Naive thymus-derived CD8-positive, alpha-beta T cell (primary cell): Measurements from ENCODE around the gene PCDH12. TPM values are rescaled to one million over a fixed set of nuclear protein-coding genes. Genes with fewer than 3 reads are reported as not detected.

Source experiments
- ATAC-seq, 2 donors: fragments of 150-1000 bp; cut with Tn5 transposase in 1 of 2; sonication (Bioruptor Pico), chemical (Tn5 transposase) in 1 of 2; 1 replicate in 1 of 2; 2 replicates in 1 of 2; pipeline ENCODE4 v1.10.0; 2021; ENCODE audit warnings: mild to moderate bottlenecking in 2 of 2, moderate library complexity in 2 of 2
- POLR2A ChIA-PET: fragments of 350-600 bp; sonication (Branson Sonifier 250); formaldehyde crosslinking; loops from one replicate; lab custom pipeline; 2021; ENCODE audit warnings: antibody characterized with exemption; lab: Charles Lee
- DNase-seq, 10 donors: peaks; one replicate each; pipeline versions ENCODE4 v3.0.0 to v3.0.0-alpha.2; 2020 to 2022
- H3K27ac Mint-ChIP-seq, 10 donors: one replicate each; pipeline ENCODE4 v1.8.0; 2020 to 2022; ENCODE audit warnings: mild to moderate bottlenecking in 10 of 10, mixed read lengths in 10 of 10, moderate library complexity in 4 of 10, inconsistent platforms in 1 of 10
- H3K27me3 Mint-ChIP-seq, 5 donors: one replicate each; pipeline ENCODE4 v1.8.0; 2021 to 2022; ENCODE audit warnings: mixed read lengths in 5 of 5
- H3K36me3 Mint-ChIP-seq, 3 donors: one replicate each; pipeline ENCODE4 v1.8.0; 2020 to 2022; ENCODE audit warnings: mixed read lengths in 3 of 3, mild to moderate bottlenecking in 2 of 3, inconsistent platforms in 1 of 3
- H3K4me1 Mint-ChIP-seq, 4 donors: one replicate each; pipeline ENCODE4 v1.8.0; 2021 to 2022; ENCODE audit warnings: mixed read lengths in 4 of 4
- H3K4me3 Mint-ChIP-seq, 10 donors: one replicate each; pipeline ENCODE4 v1.8.0; 2020 to 2022; ENCODE audit warnings: mild to moderate bottlenecking in 10 of 10, mixed read lengths in 10 of 10, moderate library complexity in 6 of 10, inconsistent platforms in 1 of 10
- H3K9me3 Mint-ChIP-seq, 9 donors: one replicate each; pipeline ENCODE4 v1.8.0; 2020 to 2022; ENCODE audit warnings: mixed read lengths in 9 of 9, mild to moderate bottlenecking in 3 of 9, inconsistent platforms in 1 of 9, moderate library complexity in 1 of 9
- polyA plus RNA-seq, 3 donors: library from polyadenylated mRNA; unstranded; fragments of 300-500 nt; fragmentation: Illumina TruSeq; gene quantifications; one replicate each; pipeline ENCODE4 v1.2.3, GENCODE V29; 2021
- total RNA-seq, 8 experiments: library from RNA in 2 of 8; stranded (reverse) in 2 of 8; gene quantifications; one replicate each; pipeline ENCODE4 v1.2.3 and lab custom pipeline; 2021 to 2026

PCDH12 gene
- total and polyA plus RNA-seq, 5 experiments from 2014 or later: 0.07 to 0.21 (median 0.07) TPM; not detected in 2

DNA sequence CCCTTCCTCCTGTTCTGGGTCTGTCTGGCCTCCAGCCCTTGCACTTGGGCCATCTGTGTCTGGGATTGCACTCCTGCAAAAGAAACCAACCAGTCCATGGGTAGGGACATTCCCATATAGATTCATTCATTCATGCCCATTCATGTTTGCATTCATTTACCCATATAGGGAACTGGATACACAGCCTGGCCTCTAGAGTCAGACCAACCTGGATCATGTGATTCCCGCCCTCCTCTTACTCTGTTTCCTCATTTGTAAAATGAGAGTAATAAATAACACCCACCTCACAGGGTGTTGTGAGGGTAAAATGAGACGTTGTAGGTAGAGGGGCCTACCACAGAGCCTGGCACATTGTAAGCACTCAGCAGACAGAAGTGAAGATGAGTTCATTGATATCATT, 8.5 kb downstream of the PCDH12 start:
- peak overlapping the region in 1 of 10 donors; percentile 57 for H3K27ac Mint-ChIP-seq
- H3K36me3 Mint-ChIP-seq: no peaks in the 10 kb centered on the region
- H3K27me3 Mint-ChIP-seq: no peaks in the 10 kb centered on the region
- POLR2A ChIA-PET: interaction anchor here (0.7 to 1.8 kb wide), 2 partner anchors 11 to 267 kb away, joined by 3 to 6 read pairs; no protein-coding TSS in a partner anchor
- H3K9me3 Mint-ChIP-seq: no peaks in the 10 kb centered on the region
- no peak for ATAC-seq
- H3K4me3 Mint-ChIP-seq: no peak overlapping the region
- no peak for DNase-seq
- peaks cover 8 to 15% (median 12%) of the 10 kb centered on the region in 4 donors for H3K4me1 Mint-ChIP-seq

DNA sequence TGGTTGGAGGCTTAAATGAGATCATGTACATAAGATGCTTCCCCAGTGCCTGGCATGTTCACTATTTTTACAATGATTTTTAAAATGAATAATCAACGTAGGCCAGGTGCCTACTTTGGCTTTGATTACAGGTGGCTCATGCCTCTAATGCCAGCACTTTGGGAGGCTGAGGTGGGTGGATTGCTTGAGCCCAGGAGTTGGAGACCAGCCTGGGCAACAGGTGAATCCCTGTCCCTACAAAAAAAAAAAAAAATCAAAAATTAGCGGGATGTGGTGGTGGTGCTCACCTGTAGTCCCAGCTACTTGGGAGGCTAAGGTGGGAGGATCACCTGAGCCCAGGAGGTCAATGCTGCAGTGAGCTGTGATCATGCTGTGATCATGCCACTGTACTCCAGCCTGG, 9.2 kb downstream of the PCDH12 start:
- ATAC-seq (no peak), DNase-seq (no peak)
- H3K9me3 Mint-ChIP-seq: no peaks in the 10 kb centered on the region
- no peak overlapping the region for H3K27ac Mint-ChIP-seq
- H3K4me1 Mint-ChIP-seq: peaks cover 8 to 15% (median 11%) of the 10 kb centered on the region in 4 donors
- H3K27me3 Mint-ChIP-seq: no peaks in the 10 kb centered on the region
- H3K4me3 Mint-ChIP-seq: no peak overlapping the region
- H3K36me3 Mint-ChIP-seq: no peaks in the 10 kb centered on the region
- POLR2A ChIA-PET: interaction anchor here (0.7 to 2.0 kb wide), 2 partner anchors 8 to 266 kb away, joined by 3 to 6 read pairs; no protein-coding TSS in a partner anchor

GRCh38 chr5:141947316-141947715, 10.7 kb downstream of the PCDH12 start:
- POLR2A ChIA-PET: interaction anchor here (0.6 to 2.0 kb wide), 2 partner anchors 10 to 273 kb away, joined by 3 to 6 read pairs; no protein-coding TSS in a partner anchor
- no peak overlapping the region for H3K4me3 Mint-ChIP-seq
- ATAC-seq: no peak
- peaks cover 0 to 2% (median 0%) of the 10 kb centered on the region in 3 donors for H3K36me3 Mint-ChIP-seq
- no peak overlapping the region for H3K27ac Mint-ChIP-seq
- no peaks in the 10 kb centered on the region for H3K9me3 Mint-ChIP-seq
- peaks cover 7 to 13% (median 11%) of the 10 kb centered on the region in 4 donors for H3K4me1 Mint-ChIP-seq
- no peak for DNase-seq
- H3K27me3 Mint-ChIP-seq: no peaks in the 10 kb centered on the region

- no peaks in the 10 kb centered on the region for H3K9me3 Mint-ChIP-seq
- no peak for ATAC-seq
- no peaks in the 10 kb centered on the region for H3K27me3 Mint-ChIP-seq
- H3K27ac Mint-ChIP-seq: peak overlapping the region in 1 of 10 donors; percentile 39
- H3K4me1 Mint-ChIP-seq: peaks cover 0 to 9% (median under 1%) of the 10 kb centered on the region in 4 donors
- H3K4me3 Mint-ChIP-seq: no peak overlapping the region
- no peak for DNase-seq
- peaks cover 0 to 2% (median 0%) of the 10 kb centered on the region in 3 donors for H3K36me3 Mint-ChIP-seq
- POLR2A ChIA-PET: interaction anchor here (0.9 to 1.1 kb wide), 3 partner anchors 15 to 69 kb away, joined by 3 to 4 read pairs (median 3); no protein-coding TSS in a partner anchor
Measured at GRCh38 chr5:141945511-141946051, 12.4 kb downstream of the PCDH12 start.

- no peak for DNase-seq
- no peak overlapping the region for H3K27ac Mint-ChIP-seq
- no peak for ATAC-seq
- peaks cover 0 to 10% (median 2%) of the 10 kb centered on the region in 3 donors for H3K36me3 Mint-ChIP-seq
- H3K4me3 Mint-ChIP-seq: no peak overlapping the region
- peaks cover 0 to 9% (median 2%) of the 10 kb centered on the region in 4 donors for H3K4me1 Mint-ChIP-seq
- no peaks in the 10 kb centered on the region for H3K27me3 Mint-ChIP-seq
- no peaks in the 10 kb centered on the region for H3K9me3 Mint-ChIP-seq
- POLR2A ChIA-PET: interaction anchor here (1.3 kb wide), 1 partner anchor 25 kb away, joined by 3 read pairs; the partner anchor contains the start of gene RNF14
Measured at GRCh38 chr5:141944076-141944475, 13.9 kb downstream of the PCDH12 start.

DNA sequence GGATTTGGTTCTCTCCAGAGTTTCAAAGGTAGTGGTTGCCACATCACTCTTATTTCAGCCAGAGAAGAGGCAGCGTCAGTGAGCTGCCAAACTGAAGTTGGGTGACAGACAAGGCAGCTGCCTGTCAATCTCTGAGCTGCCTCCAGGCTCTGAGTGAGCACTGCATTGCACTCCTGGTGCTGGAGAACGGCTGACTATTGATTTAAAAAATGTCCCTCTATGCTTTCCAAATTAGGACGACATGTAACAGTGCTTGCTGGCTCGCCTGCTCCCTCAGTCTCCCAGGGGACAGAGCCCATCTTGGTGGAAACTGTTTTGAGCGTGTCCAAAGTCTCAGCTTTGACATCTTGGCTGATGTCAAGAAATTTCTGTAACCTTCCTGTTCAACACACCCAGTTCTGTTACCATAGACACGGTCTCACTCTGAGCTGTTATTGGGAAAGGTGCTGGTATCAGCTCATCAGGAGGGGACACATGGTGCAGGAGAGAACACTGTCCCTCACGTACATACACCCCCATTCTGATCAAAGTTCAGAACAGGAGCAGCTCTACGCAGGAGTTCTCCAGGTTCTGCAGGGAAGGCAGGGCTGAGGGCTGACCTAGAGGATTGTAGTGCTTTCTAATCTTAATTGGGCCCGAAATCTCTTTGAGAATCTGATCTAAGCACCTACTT, 15.7 kb downstream of the PCDH12 start:
- peak overlapping the region in 6 of 10 donors; percentile 3 to 85 (median 64) for H3K27ac Mint-ChIP-seq
- H3K9me3 Mint-ChIP-seq: no peaks in the 10 kb centered on the region
- H3K4me1 Mint-ChIP-seq: peaks cover 0 to 9% (median 2%) of the 10 kb centered on the region in 4 donors
- H3K27me3 Mint-ChIP-seq: no peaks in the 10 kb centered on the region
- DNase-seq (no peak), ATAC-seq (no peak)
- no peak overlapping the region for H3K4me3 Mint-ChIP-seq
- POLR2A ChIA-PET: interaction anchor here (0.9 to 2.3 kb wide), 3 partner anchors 19 to 28 kb away, joined by 3 to 6 read pairs (median 5); partner anchors contain the start of gene RNF14
- peaks cover 0 to 21% (median 2%) of the 10 kb centered on the region in 3 donors for H3K36me3 Mint-ChIP-seq

- POLR2A ChIA-PET: interaction anchor here (1.6 to 2.3 kb wide), 2 partner anchors 20 to 27 kb away, joined by 5 to 6 read pairs; partner anchors contain the start of gene RNF14
- H3K27ac Mint-ChIP-seq: peak overlapping the region in 5 of 10 donors; percentile 12 to 85 (median 58)
- peaks cover 0 to 25% (median 2%) of the 10 kb centered on the region in 3 donors for H3K36me3 Mint-ChIP-seq
- peaks cover 0 to 9% (median 2%) of the 10 kb centered on the region in 4 donors for H3K4me1 Mint-ChIP-seq
- no peak overlapping the region for H3K4me3 Mint-ChIP-seq
- no peaks in the 10 kb centered on the region for H3K9me3 Mint-ChIP-seq
- DNase-seq (no peak), ATAC-seq (no peak)
- H3K27me3 Mint-ChIP-seq: no peaks in the 10 kb centered on the region
Measured at GRCh38 chr5:141941779-141942178, 16.2 kb downstream of the PCDH12 start.

- ATAC-seq: peak in 1 of 2 donors; percentile 11
- H3K4me3 Mint-ChIP-seq: no peak overlapping the region
- H3K36me3 Mint-ChIP-seq: peaks cover 0 to 29% (median 2%) of the 10 kb centered on the region in 3 donors
- no peaks in the 10 kb centered on the region for H3K9me3 Mint-ChIP-seq
- H3K27ac Mint-ChIP-seq: peak overlapping the region in 7 of 10 donors; percentile 43 to 87 (median 76)
- POLR2A ChIA-PET: interaction anchor here (2.3 kb wide), 1 partner anchor 20 kb away, joined by 6 read pairs; no protein-coding TSS in a partner anchor
- H3K27me3 Mint-ChIP-seq: no peaks in the 10 kb centered on the region
- peaks cover 0 to 9% (median 2%) of the 10 kb centered on the region in 4 donors for H3K4me1 Mint-ChIP-seq
- no peak for DNase-seq
Measured at GRCh38 chr5:141941307-141941706, 16.7 kb downstream of the PCDH12 start.

DNA sequence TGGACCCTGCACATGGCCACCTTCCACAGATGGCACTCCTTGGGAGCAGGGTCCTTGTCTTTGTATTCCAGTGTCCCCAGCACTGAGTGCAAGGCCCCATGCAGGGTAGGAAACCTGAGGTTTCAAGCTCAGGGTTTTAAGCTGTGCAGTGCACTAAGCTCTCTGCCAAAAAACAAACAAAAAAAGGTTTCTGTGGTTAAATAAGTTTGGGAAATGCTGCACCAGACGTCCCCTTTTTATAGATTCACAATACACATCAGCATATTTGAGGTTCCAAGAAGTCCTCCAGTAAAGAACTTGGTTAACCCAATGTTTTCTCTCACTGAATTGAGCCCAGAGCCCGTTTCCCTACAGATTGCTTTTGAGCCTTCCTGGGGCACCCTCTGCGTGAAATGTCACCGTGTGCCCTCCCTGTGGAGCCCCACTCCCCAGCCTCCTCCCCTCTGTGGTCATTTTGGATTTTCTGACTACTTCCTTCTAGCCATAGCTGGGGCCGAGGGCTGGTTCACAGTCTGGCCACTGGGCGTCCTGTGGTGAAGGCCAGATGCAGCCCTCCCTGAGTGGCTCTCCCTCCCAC, 17.2 kb downstream of the PCDH12 start:
- H3K27me3 Mint-ChIP-seq: no peaks in the 10 kb centered on the region
- DNase-seq (no peak), ATAC-seq (peak in 1 of 2 donors; percentile 14)
- POLR2A ChIA-PET: interaction anchor here (1.2 to 2.3 kb wide), 2 partner anchors 11 to 21 kb away, joined by 3 to 6 read pairs; no protein-coding TSS in a partner anchor
- H3K9me3 Mint-ChIP-seq: no peaks in the 10 kb centered on the region
- H3K4me1 Mint-ChIP-seq: peaks cover 0 to 9% (median 2%) of the 10 kb centered on the region in 4 donors
- peak overlapping the region in 9 of 10 donors; percentile 43 to 89 (median 85) for H3K27ac Mint-ChIP-seq
- H3K4me3 Mint-ChIP-seq: no peak overlapping the region
- H3K36me3 Mint-ChIP-seq: peaks cover 0 to 35% (median 2%) of the 10 kb centered on the region in 3 donors

- peaks cover 7 to 84% (median 16%) of the 10 kb centered on the region in 3 donors for H3K36me3 Mint-ChIP-seq
- ATAC-seq: no peak
Measured at GRCh38 chr5:141935538-141935937, 22.5 kb downstream of the PCDH12 start.

DNA sequence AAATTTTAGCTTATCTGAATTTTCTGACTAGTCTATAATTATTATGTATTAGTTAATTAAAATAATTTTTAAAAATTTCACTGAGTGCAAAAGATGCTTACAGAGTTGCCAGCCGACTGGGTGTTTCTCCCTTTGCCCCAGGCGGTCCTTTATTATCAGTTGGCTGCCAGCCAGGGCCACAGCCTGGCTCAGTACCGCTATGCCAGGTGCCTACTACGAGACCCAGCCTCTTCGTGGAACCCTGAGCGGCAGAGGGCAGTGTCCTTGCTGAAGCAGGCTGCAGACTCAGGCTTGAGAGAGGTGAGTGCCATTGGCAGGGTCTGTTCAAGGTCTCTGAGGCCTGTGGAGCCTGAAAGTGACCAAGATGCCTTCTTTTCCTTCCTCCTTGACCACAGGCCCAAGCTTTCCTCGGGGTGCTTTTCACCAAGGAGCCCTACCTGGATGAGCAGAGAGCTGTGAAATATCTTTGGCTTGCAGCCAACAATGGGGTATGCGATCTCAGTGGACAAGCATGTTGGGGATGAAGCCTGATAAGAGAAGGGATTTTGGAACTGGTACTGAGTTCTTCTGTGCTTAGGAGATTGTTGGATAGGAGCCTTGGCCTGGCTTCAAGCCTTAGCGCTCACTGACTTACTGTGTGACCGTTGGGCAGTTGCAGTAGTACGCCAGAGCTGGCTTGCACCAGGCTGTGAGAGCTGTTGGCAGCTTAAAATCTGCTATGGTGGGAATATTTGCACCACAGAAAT, 23.7 kb downstream of the PCDH12 start:
- Mint-ChIP-seq H3K4me1 (peaks cover 0 to 9% (median 3%) of the 10 kb centered on the region in 4 donors), H3K27ac (peak overlapping the region in 1 of 10 donors; percentile 36), H3K36me3 (peaks cover 7 to 90% (median 14%) of the 10 kb centered on the region in 3 donors), H3K4me3 (no peak overlapping the region), H3K9me3 (no peaks in the 10 kb centered on the region), H3K27me3 (no peaks in the 10 kb centered on the region)
- DNase-seq: peak in 1 of 10 donors; percentile 53
- no peak for ATAC-seq
- POLR2A ChIA-PET: interaction anchor here (1.4 kb wide), 1 partner anchor 24 kb away, joined by 3 read pairs; the partner anchor contains the start of gene PCDH12

More at GRCh38 chr5:141935538-141935937, 22.5 kb downstream of the PCDH12 start:
- peak in 1 of 10 donors; percentile 11 for DNase-seq
- peak overlapping the region in 3 of 10 donors; percentile 18 to 73 (median 53) for H3K27ac Mint-ChIP-seq
- H3K9me3 Mint-ChIP-seq: no peaks in the 10 kb centered on the region
- POLR2A ChIA-PET: no interaction called here
- no peaks in the 10 kb centered on the region for H3K27me3 Mint-ChIP-seq
- H3K4me3 Mint-ChIP-seq: no peak overlapping the region
- H3K4me1 Mint-ChIP-seq: peaks cover 0 to 9% (median 4%) of the 10 kb centered on the region in 4 donors
